Endothelial cell of umbilical vein (primary cell): ENCODE measurements around the gene IGSF3. TPM values are rescaled to one million over a fixed set of nuclear protein-coding genes. Genes with fewer than 3 reads are reported as not detected.

Source experiments
- BruUV-seq: library from RNA; stranded (reverse); fragments of 400-500 nt; replicated peaks from 2 replicates; lab custom pipeline; 2021; lab: Mats Ljungman, UMichigan
- CTCF ChIA-PET: fragments of 300-600, 350-600 bp; sonication (Branson Sonifier 250); formaldehyde crosslinking; loops from one replicate; lab custom pipeline; 2021; ENCODE audit warnings: antibody characterized with exemption, inconsistent platforms; lab: Charles Lee
- POLR2A ChIA-PET: fragments of 300-600, 350-600 bp; sonication (Branson Sonifier 250); formaldehyde crosslinking; loops from one replicate; lab custom pipeline; 2021; ENCODE audit warnings: antibody characterized with exemption, inconsistent platforms; lab: Charles Lee
- DNase-seq: peaks from one replicate; pipeline ENCODE4 v3.0.0-alpha.2; 2011; ENCODE audit warnings: low read depth, low spot score
- FAIRE-seq: peaks from 2 replicates; lab custom pipeline; 2011; peaks lifted over from hg19 to GRCh38; lab: Jason Lieb, UNC
- H2AFZ ChIP-seq: 2 replicates; pipeline ENCODE4 v1.6.0; 2012; ENCODE audit warnings: low read depth, low read length, control low read depth, inconsistent platforms
- H3K27ac ChIP-seq: 2 replicates; pipeline ENCODE4 v1.5.1; 2011; ENCODE audit warnings: low read depth, mild to moderate bottlenecking, control low read depth, low read length, moderate library complexity; ENCODE audit not compliant: insufficient read depth
- H3K27me3 ChIP-seq, 2 experiments: 2 replicates each; pipeline versions ENCODE4 v1.6.0 to v1.6.1; 2011; ENCODE audit warnings: low read length in 2 of 2, mixed read lengths in 1 of 2; ENCODE audit not compliant: control insufficient read depth in 2 of 2, insufficient read depth in 2 of 2
- H3K36me3 ChIP-seq, 2 experiments: 2 replicates in 1 of 2; 3 replicates in 1 of 2; pipeline ENCODE4 v1.5.1; 2011; ENCODE audit warnings: low read length in 2 of 2, mild to moderate bottlenecking in 1 of 2, moderate library complexity in 1 of 2; ENCODE audit not compliant: control insufficient read depth in 2 of 2, insufficient read depth in 2 of 2; ENCODE audit errors: extremely low read depth in 1 of 2
- H3K4me1 ChIP-seq: 3 replicates; pipeline ENCODE4 v1.5.1; 2011; ENCODE audit warnings: mild to moderate bottlenecking, low read length; ENCODE audit not compliant: control insufficient read depth, insufficient read depth; ENCODE audit errors: extremely low read depth
- H3K4me2 ChIP-seq: 2 replicates; pipeline ENCODE4 v1.6.1; 2011; ENCODE audit warnings: low read length, control low read depth, mixed read lengths; ENCODE audit not compliant: insufficient read depth
- H3K4me3 ChIP-seq, 3 experiments: fragments of 200-600 bp in 1 of 3; sonication (generic), shearing (Covaris generic) in 1 of 3; replicated peaks in 1 of 3; 2 replicates each; pipeline ENCODE4 v1.5.1; 2011 to 2016; ENCODE audit warnings: control low read depth in 3 of 3, low read length in 3 of 3, mild to moderate bottlenecking in 2 of 3, inconsistent platforms in 1 of 3, low read depth in 1 of 3, moderate library complexity in 1 of 3; ENCODE audit not compliant: insufficient read depth in 1 of 3
- H3K79me2 ChIP-seq: 2 replicates; pipeline ENCODE4 v1.6.0; 2012; ENCODE audit warnings: low read length, inconsistent platforms; ENCODE audit not compliant: control insufficient read depth, insufficient read depth
- H3K9ac ChIP-seq: replicated peaks from 2 replicates; pipeline ENCODE3; 2011; ENCODE audit warnings: low read length, control low read depth; ENCODE audit not compliant: insufficient read depth; ENCODE audit errors: extremely low read depth
- H3K9me1 ChIP-seq: replicated peaks from 3 replicates; pipeline ENCODE4 v1.6.0; 2011; ENCODE audit warnings: mild to moderate bottlenecking, low read length; ENCODE audit not compliant: control insufficient read depth, insufficient read depth; ENCODE audit errors: extremely low read depth
- H3K9me3 ChIP-seq: replicated peaks from 2 replicates; pipeline ENCODE4 v1.5.1; 2012; ENCODE audit warnings: low read length, inconsistent platforms; ENCODE audit not compliant: control insufficient read depth, insufficient read depth
- H4K20me1 ChIP-seq: replicated peaks from 2 replicates; pipeline ENCODE3; 2011; ENCODE audit warnings: mild to moderate bottlenecking, low read length; ENCODE audit not compliant: control insufficient read depth, insufficient read depth; ENCODE audit errors: extremely low read depth
- EZH2 ChIP-seq: IDR thresholded peaks from 2 replicates; pipeline ENCODE4 v1.6.1; 2012; ENCODE audit warnings: borderline replicate concordance, low read depth, mild to moderate bottlenecking, moderate library complexity, low read length, inconsistent platforms; ENCODE audit not compliant: severe bottlenecking
- FOS ChIP-seq: IDR thresholded peaks from 2 replicates; pipeline ENCODE4 v1.6.1; 2011; ENCODE audit warnings: mild to moderate bottlenecking, low read length, moderate library complexity, borderline replicate concordance; ENCODE audit not compliant: insufficient read depth
- GATA2 ChIP-seq: IDR thresholded peaks from 2 replicates; pipeline ENCODE4 v1.7.0; 2011; ENCODE audit warnings: low read depth, mild to moderate bottlenecking, moderate library complexity, mixed read lengths, low read length; ENCODE audit not compliant: insufficient read length, insufficient read depth
- JUN ChIP-seq: IDR thresholded peaks from 2 replicates; pipeline ENCODE4 v1.6.1; 2011; ENCODE audit warnings: borderline replicate concordance, low read depth; ENCODE audit not compliant: insufficient read length, insufficient read depth
- MYC ChIP-seq: IDR thresholded peaks from one replicate; pipeline ENCODE4 v1.6.1; 2011; ENCODE audit warnings: mild to moderate bottlenecking, low read depth, low read length
- POLR2A ChIP-seq: IDR thresholded peaks from 2 replicates; pipeline ENCODE4 v1.6.1; 2012; ENCODE audit warnings: low read depth, mild to moderate bottlenecking, control low read depth, low read length
- POLR2AphosphoS5 ChIP-seq: IDR thresholded peaks from 2 replicates; pipeline ENCODE4 v1.6.1; 2012; ENCODE audit warnings: low read depth, mild to moderate bottlenecking, control low read depth, low read length, moderate library complexity; ENCODE audit not compliant: insufficient read depth
- dilution Hi-C: fragments of 300-500 bp; cut with MboI; formaldehyde crosslinking; loops from one replicate; pipeline ENCODE4 v1.15.0; 2019; ENCODE audit warnings: low sequenced_read_pairs; ENCODE audit not compliant: extremely low pct_ligation_motif_present
- intact Hi-C: fragments of 100-400 bp; cut with micrococcal nuclease; formaldehyde crosslinking; loops from one replicate; pipeline ENCODE4 v1.10.0; 2022
- polyA plus RNA-seq, 4 experiments: library from polyadenylated mRNA; depleted of rRNA in 3 of 4; stranded (reverse) in 3 of 4; unstranded in 1 of 4; fragments of >200 nt; gene quantifications; 2 replicates each; pipeline versions ENCODE4 v1.2.1 to v1.2.3, GENCODE V29; 2011 to 2012; ENCODE audit warnings: missing spikeins in 1 of 4
- total RNA-seq: library from RNA; stranded (reverse); gene quantifications from 2 replicates; pipeline ENCODE4 v1.2.3, GENCODE V29; 2021
- TF ChIP-seq, protein P1 (sequence below), 2 donors: IDR thresholded peaks; 1 replicate in 1 of 2; 2 replicates in 1 of 2; pipeline ENCODE4 v1.5.1; 2011; ENCODE audit warnings: low read length in 2 of 2, mild to moderate bottlenecking in 2 of 2, moderate library complexity in 2 of 2, control low read depth in 1 of 2, inconsistent platforms in 1 of 2, low read depth in 1 of 2; ENCODE audit not compliant: insufficient read depth in 1 of 2; ENCODE audit errors: extremely low read depth in 1 of 2
- TF ChIP-seq, protein P2 (sequence below): IDR thresholded peaks from 2 replicates; pipeline ENCODE4 v1.6.1; 2011; ENCODE audit not compliant: insufficient read depth, insufficient read length

IGSF3 gene
- total and polyA plus RNA-seq, 2 donors (not counting 3 experiments of a cell fraction or from before 2014, with no cell fraction given): 0.63 to 2.2 TPM

DNA sequence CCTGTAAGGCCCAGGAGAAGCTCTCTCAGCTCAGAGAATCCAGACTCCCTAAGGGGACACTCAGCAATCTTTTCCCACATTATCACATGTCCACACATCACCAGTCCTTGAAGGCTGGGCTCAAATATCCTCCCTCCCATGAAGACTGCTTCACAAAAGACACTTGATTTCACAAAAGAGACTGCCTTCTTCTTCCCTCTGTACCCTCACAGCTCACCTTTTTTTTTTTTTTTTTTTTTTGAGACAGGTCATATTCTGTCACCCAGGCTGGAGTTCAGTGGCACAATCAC, 98.2 kb downstream of the IGSF3 start:
- no TSS peak for BruUV-seq
- no peaks in the 10 kb centered on the region for H3K9me1 ChIP-seq
- no peaks in the 10 kb centered on the region for H3K36me3 ChIP-seq
- peaks cover 11% of the 10 kb centered on the region for H3K79me2 ChIP-seq
- no peak overlapping the region for H2AFZ ChIP-seq
- dilution Hi-C loops: no loop called here
- H3K9me3 ChIP-seq: no peaks in the 10 kb centered on the region
- FAIRE-seq: no peak
- no peak overlapping the region for H3K4me3 ChIP-seq
- H3K9ac ChIP-seq: no peak overlapping the region
- no peak overlapping the region for H3K4me2 ChIP-seq
- no peak overlapping the region for H3K27ac ChIP-seq
- H3K27me3 ChIP-seq: peaks cover 4 to 6% of the 10 kb centered on the region in 2 experiments
- intact Hi-C loops: loop anchor here (10.0 kb wide), 1 partner anchor 65 kb away; no protein-coding TSS in a partner anchor
- CTCF ChIA-PET: interaction anchor here (0.9 to 1.7 kb wide), 5 partner anchors 12 to 430 kb away, joined by 3 to 7 read pairs (median 3); no protein-coding TSS in a partner anchor
- DNase-seq: no peak
- H4K20me1 ChIP-seq: no peaks in the 10 kb centered on the region
- POLR2A ChIA-PET: no interaction called here
- H3K4me1 ChIP-seq: peaks cover 9% of the 10 kb centered on the region
- TF ChIP-seq EZH2: no peak
- TF ChIP-seq, protein P1, sequence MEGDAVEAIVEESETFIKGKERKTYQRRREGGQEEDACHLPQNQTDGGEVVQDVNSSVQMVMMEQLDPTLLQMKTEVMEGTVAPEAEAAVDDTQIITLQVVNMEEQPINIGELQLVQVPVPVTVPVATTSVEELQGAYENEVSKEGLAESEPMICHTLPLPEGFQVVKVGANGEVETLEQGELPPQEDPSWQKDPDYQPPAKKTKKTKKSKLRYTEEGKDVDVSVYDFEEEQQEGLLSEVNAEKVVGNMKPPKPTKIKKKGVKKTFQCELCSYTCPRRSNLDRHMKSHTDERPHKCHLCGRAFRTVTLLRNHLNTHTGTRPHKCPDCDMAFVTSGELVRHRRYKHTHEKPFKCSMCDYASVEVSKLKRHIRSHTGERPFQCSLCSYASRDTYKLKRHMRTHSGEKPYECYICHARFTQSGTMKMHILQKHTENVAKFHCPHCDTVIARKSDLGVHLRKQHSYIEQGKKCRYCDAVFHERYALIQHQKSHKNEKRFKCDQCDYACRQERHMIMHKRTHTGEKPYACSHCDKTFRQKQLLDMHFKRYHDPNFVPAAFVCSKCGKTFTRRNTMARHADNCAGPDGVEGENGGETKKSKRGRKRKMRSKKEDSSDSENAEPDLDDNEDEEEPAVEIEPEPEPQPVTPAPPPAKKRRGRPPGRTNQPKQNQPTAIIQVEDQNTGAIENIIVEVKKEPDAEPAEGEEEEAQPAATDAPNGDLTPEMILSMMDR (IDR thresholded peaks at IDR 0.05; ENCODE audit: extremely low read depth in 1 of 2, insufficient read depth in 1 of 2, low read depth in 1 of 2, low read length in 2 of 2): no peak

DNA sequence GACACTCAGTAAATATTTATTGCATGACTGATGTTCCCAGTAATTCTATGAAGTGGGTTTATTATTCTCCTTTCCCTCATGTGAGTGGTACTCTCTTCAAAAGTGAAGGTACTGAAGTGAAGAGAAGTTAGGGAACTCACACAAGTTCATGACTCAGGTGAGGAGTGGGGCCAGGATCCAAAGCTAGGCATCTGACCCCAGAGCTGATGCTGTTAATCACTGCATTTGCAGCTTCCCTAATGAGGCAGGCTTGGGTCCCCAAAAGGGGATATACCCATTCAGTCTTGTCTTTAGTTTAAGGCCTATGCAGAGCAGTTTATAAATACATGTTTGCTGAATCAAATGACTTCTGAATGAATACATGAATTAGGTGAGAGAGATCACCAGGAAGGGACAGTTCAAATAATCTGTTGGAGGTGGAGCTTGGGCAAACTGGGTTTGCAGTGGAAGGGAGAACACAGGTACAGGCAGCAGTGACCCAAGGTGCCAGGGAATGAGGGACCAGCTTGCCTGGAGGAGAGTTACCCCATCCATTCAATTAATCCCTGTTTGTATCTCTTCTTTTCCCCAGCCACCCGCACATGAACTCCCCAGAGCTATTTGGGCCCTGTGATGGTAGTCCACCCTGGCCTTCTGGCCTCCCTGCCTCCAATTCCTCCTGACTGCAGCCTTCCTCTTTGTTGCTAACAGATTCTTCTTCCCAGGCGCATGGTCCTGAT, 98.7 kb downstream of the IGSF3 start:
- FAIRE-seq (no peak), DNase-seq (no peak)
- intact Hi-C loops (loop anchor here (10.0 kb wide), 1 partner anchor 64 kb away; no protein-coding TSS in a partner anchor), dilution Hi-C loops (no loop called here)
- Histone ChIP-seq H3K9me3 (no peaks in the 10 kb centered on the region), H3K27ac (no peak overlapping the region), H3K36me3 (no peaks in the 10 kb centered on the region), H3K4me1 (peaks cover 9% of the 10 kb centered on the region), H4K20me1 (no peaks in the 10 kb centered on the region), H3K9ac (no peak overlapping the region), H2AFZ (no peak overlapping the region), H3K27me3 (peaks cover 4 to 6% of the 10 kb centered on the region in 2 experiments), H3K4me3 (no peak overlapping the region), H3K79me2 (peaks cover 11% of the 10 kb centered on the region), H3K9me1 (no peaks in the 10 kb centered on the region), H3K4me2 (no peak overlapping the region)
- BruUV-seq: TSS peak; percentile 6
- TF ChIP-seq MYC: no peak
- TF ChIP-seq FOS: no peak
- no peak for TF ChIP-seq EZH2
- TF ChIP-seq, protein P2, sequence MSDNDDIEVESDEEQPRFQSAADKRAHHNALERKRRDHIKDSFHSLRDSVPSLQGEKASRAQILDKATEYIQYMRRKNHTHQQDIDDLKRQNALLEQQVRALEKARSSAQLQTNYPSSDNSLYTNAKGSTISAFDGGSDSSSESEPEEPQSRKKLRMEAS: no peak
- TF ChIP-seq, protein P1 (IDR thresholded peaks at IDR 0.05; ENCODE audit: extremely low read depth in 1 of 2, insufficient read depth in 1 of 2, low read depth in 1 of 2, low read length in 2 of 2): no peak
- TF ChIP-seq POLR2AphosphoS5: no peak
- no peak for TF ChIP-seq GATA2
- TF ChIP-seq POLR2A: no peak
- no peak for TF ChIP-seq JUN
- ChIA-PET POLR2A (no interaction called here), CTCF (interaction anchor here (0.9 to 1.7 kb wide), 5 partner anchors 12 to 429 kb away, joined by 3 to 7 read pairs (median 3); no protein-coding TSS in a partner anchor)
